ENCODE results near the gene NBPF12.
"Not testable (repeated sequence)": the region's sequence is repeated elsewhere in the genome, so short reads cannot be mapped to it uniquely, and the experiment has no call there.

The NBPF12 gene

GRCh38 chr1:146924106-146924505 is 14.0 kb upstream of the NBPF12 start:
- H3K79me2 ChIP-seq (ENCODE audit: insufficient read depth, low read length); H3K9me2 ChIP-seq (replicated peaks; ENCODE audit: insufficient read depth, low read length); H3F3A ChIP-seq (ENCODE audit: insufficient read depth); H3K36me3 ChIP-seq (ENCODE audit: low read length); H3K9ac ChIP-seq (ENCODE audit: low read length); H3K4me3 ChIP-seq (ENCODE audit: insufficient read depth, low read length, poor library complexity, severe bottlenecking); H3K9me3 ChIP-seq (ENCODE audit: insufficient read depth, low read length); H4K20me1 ChIP-seq (ENCODE audit: low read depth, low read length); H3K4me2 ChIP-seq (ENCODE audit: low read depth, low read length, poor library complexity, severe bottlenecking); H2AFZ ChIP-seq (ENCODE audit: low read depth, low read length, severe bottlenecking); H3K27ac ChIP-seq (ENCODE audit: low read depth, low read length); H3K27me3 ChIP-seq (ENCODE audit: low read length): not testable (repeated sequence)

GRCh38 chr1:146926413-146926812 is 11.7 kb upstream of the NBPF12 start:
- H3K27ac ChIP-seq (ENCODE audit: low read depth, low read length); H3K9ac ChIP-seq (ENCODE audit: low read length); H3K9me3 ChIP-seq (ENCODE audit: insufficient read depth, low read length); H3K27me3 ChIP-seq (ENCODE audit: low read length); H4K20me1 ChIP-seq (ENCODE audit: low read depth, low read length); H3K4me2 ChIP-seq (ENCODE audit: low read depth, low read length, poor library complexity, severe bottlenecking); H3F3A ChIP-seq (ENCODE audit: insufficient read depth); H3K36me3 ChIP-seq (ENCODE audit: low read length); H2AFZ ChIP-seq (ENCODE audit: low read depth, low read length, severe bottlenecking); H3K79me2 ChIP-seq (ENCODE audit: insufficient read depth, low read length); H3K9me2 ChIP-seq (replicated peaks; ENCODE audit: insufficient read depth, low read length); H3K4me3 ChIP-seq (ENCODE audit: insufficient read depth, low read length, poor library complexity, severe bottlenecking): not testable (repeated sequence)

DNA sequence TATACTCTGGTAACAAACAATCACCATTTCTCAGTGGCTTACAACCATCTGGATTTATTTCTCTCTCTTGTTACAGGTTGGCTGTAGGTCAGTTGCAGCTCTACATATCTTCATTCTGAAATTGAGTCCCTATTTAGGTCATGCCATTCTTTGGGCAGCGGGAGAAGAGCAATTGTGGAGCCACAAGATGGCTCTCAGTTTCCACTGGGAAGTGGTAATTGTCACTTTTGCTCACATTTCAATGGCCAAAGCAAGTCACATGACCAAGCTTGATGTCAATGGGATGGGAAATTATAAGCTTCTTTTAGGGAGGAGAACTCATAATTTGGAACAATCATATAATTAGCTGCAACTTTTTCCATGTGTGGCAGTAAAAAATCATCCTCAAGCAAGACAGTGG is 7.9 kb upstream of the NBPF12 start:
- H2AFZ ChIP-seq (ENCODE audit: low read depth, low read length, severe bottlenecking); H4K20me1 ChIP-seq (ENCODE audit: low read depth, low read length); H3K27ac ChIP-seq (ENCODE audit: low read depth, low read length); H3K9me3 ChIP-seq (ENCODE audit: insufficient read depth, low read length); H3K9ac ChIP-seq (ENCODE audit: low read length); H3K4me3 ChIP-seq (ENCODE audit: insufficient read depth, low read length, poor library complexity, severe bottlenecking); H3K36me3 ChIP-seq (ENCODE audit: low read length); H3K27me3 ChIP-seq (ENCODE audit: low read length); H3K79me2 ChIP-seq (ENCODE audit: insufficient read depth, low read length); H3F3A ChIP-seq (ENCODE audit: insufficient read depth); H3K9me2 ChIP-seq (replicated peaks; ENCODE audit: insufficient read depth, low read length); H3K4me2 ChIP-seq (ENCODE audit: low read depth, low read length, poor library complexity, severe bottlenecking): not testable (repeated sequence)

DNA sequence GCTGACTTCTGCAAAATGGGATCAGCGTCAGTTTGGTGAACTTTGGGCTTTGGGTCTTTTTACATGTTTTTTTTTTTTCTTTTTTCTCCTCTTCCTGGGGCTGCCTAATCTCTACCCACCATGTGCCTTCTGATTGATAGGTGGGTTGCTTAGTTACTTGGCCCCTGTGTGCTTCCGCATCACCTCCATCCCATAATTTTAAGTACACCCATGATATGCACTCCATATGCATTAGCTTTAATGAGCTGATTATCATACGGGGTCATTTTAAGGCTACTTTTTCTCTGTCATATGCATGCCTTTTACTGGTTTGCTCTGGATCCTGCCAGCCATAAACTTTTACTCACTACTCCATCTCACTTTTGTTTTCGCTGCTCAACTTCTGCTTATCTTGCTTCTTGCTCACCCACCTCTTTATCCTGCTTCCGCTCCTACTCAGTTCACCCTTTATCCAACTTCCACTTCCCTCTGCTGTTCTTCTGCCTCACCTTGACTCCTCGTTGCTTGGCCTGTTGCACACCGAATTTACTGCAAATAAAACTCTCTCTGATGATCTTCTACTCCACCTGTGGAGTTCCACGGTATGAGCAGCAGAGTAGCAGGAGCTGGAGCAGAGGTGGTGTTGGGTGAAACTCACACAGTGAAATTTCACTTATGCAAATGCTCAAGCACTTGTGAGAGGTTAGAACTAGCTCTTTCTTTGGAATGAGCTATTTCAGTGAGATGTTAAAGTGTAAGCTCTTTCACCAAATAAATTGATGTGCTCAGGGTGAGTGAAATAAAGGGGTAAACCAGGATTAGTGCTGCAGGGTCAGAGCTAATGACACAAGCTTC is 3.5 kb upstream of the NBPF12 start:
- not testable (repeated sequence) for H3K9me2 ChIP-seq (replicated peaks; ENCODE audit: insufficient read depth, low read length); H3K36me3 ChIP-seq (ENCODE audit: low read length); H3K4me2 ChIP-seq (ENCODE audit: low read depth, low read length, poor library complexity, severe bottlenecking); H3K9me3 ChIP-seq (ENCODE audit: insufficient read depth, low read length); H3K27me3 ChIP-seq (ENCODE audit: low read length); H3F3A ChIP-seq (ENCODE audit: insufficient read depth); H3K27ac ChIP-seq (ENCODE audit: low read depth, low read length); H3K79me2 ChIP-seq (ENCODE audit: insufficient read depth, low read length); H3K4me3 ChIP-seq (ENCODE audit: insufficient read depth, low read length, poor library complexity, severe bottlenecking); H4K20me1 ChIP-seq (ENCODE audit: low read depth, low read length); H3K9ac ChIP-seq (ENCODE audit: low read length); H2AFZ ChIP-seq (ENCODE audit: low read depth, low read length, severe bottlenecking)

- H3K9ac ChIP-seq (ENCODE audit: low read length); H3F3A ChIP-seq (ENCODE audit: insufficient read depth); H3K36me3 ChIP-seq (ENCODE audit: low read length); H3K27me3 ChIP-seq (ENCODE audit: low read length); H3K79me2 ChIP-seq (ENCODE audit: insufficient read depth, low read length); H3K4me3 ChIP-seq (ENCODE audit: insufficient read depth, low read length, poor library complexity, severe bottlenecking); H3K9me2 ChIP-seq (replicated peaks; ENCODE audit: insufficient read depth, low read length); H4K20me1 ChIP-seq (ENCODE audit: low read depth, low read length); H3K27ac ChIP-seq (ENCODE audit: low read depth, low read length); H3K9me3 ChIP-seq (ENCODE audit: insufficient read depth, low read length); H3K4me2 ChIP-seq (ENCODE audit: low read depth, low read length, poor library complexity, severe bottlenecking); H2AFZ ChIP-seq (ENCODE audit: low read depth, low read length, severe bottlenecking): not testable (repeated sequence)
Measured at GRCh38 chr1:146937462-146937861, 662 bp upstream of the NBPF12 start.

- not testable (repeated sequence) for H3K79me2 ChIP-seq (ENCODE audit: insufficient read depth, low read length); H3K9me2 ChIP-seq (replicated peaks; ENCODE audit: insufficient read depth, low read length); H3F3A ChIP-seq (ENCODE audit: insufficient read depth); H4K20me1 ChIP-seq (ENCODE audit: low read depth, low read length); H3K9me3 ChIP-seq (ENCODE audit: insufficient read depth, low read length); H3K36me3 ChIP-seq (ENCODE audit: low read length); H3K27me3 ChIP-seq (ENCODE audit: low read length); H3K27ac ChIP-seq (ENCODE audit: low read depth, low read length)
- H2AFZ ChIP-seq (ENCODE audit: low read depth, low read length, severe bottlenecking), result peak overlapping the region; percentile 45
- H3K9ac ChIP-seq (ENCODE audit: low read length), result peak overlapping the region; percentile 64
- peak overlapping the region; percentile 57 for H3K4me2 ChIP-seq (ENCODE audit: low read depth, low read length, poor library complexity, severe bottlenecking)
- peak overlapping the region; percentile 54 for H3K4me3 ChIP-seq (ENCODE audit: insufficient read depth, low read length, poor library complexity, severe bottlenecking)
Measured at GRCh38 chr1:146938927-146939786, 1.0 kb downstream of the NBPF12 start.

DNA sequence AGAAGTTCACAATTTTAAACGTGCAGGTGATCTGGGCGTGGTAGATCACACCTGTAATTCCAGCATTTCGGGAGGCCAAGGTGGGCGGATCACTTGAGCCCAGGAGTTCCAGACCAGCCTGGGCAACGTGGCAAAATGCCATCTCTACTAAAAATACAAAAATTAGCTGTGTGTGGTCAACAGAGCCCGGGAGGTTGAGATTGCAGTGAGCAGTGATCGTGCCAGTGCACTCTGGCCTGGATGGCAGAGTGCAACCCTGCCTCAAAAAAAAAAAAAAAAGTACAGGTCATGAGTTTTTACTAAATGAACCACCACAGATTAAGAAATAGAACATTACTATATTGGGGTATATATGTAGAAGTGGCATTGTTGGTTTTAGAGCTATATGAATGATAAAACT is 2.2 kb downstream of the NBPF12 start:
- H3K9me2 ChIP-seq (replicated peaks; ENCODE audit: insufficient read depth, low read length); H3F3A ChIP-seq (ENCODE audit: insufficient read depth); H4K20me1 ChIP-seq (ENCODE audit: low read depth, low read length); H3K27me3 ChIP-seq (ENCODE audit: low read length); H3K36me3 ChIP-seq (ENCODE audit: low read length); H3K79me2 ChIP-seq (ENCODE audit: insufficient read depth, low read length); H3K9me3 ChIP-seq (ENCODE audit: insufficient read depth, low read length); H2AFZ ChIP-seq (ENCODE audit: low read depth, low read length, severe bottlenecking); H3K4me3 ChIP-seq (ENCODE audit: insufficient read depth, low read length, poor library complexity, severe bottlenecking); H3K27ac ChIP-seq (ENCODE audit: low read depth, low read length); H3K9ac ChIP-seq (ENCODE audit: low read length): not testable (repeated sequence)
- peak overlapping the region; percentile 36 for H3K4me2 ChIP-seq (ENCODE audit: low read depth, low read length, poor library complexity, severe bottlenecking)

- H3K27ac ChIP-seq (ENCODE audit: low read depth, low read length); H4K20me1 ChIP-seq (ENCODE audit: low read depth, low read length); H3K4me3 ChIP-seq (ENCODE audit: insufficient read depth, low read length, poor library complexity, severe bottlenecking); H3K9ac ChIP-seq (ENCODE audit: low read length); H3K9me3 ChIP-seq (ENCODE audit: insufficient read depth, low read length); H2AFZ ChIP-seq (ENCODE audit: low read depth, low read length, severe bottlenecking); H3F3A ChIP-seq (ENCODE audit: insufficient read depth); H3K36me3 ChIP-seq (ENCODE audit: low read length); H3K27me3 ChIP-seq (ENCODE audit: low read length); H3K9me2 ChIP-seq (replicated peaks; ENCODE audit: insufficient read depth, low read length); H3K4me2 ChIP-seq (ENCODE audit: low read depth, low read length, poor library complexity, severe bottlenecking); H3K79me2 ChIP-seq (ENCODE audit: insufficient read depth, low read length): not testable (repeated sequence)
Measured at GRCh38 chr1:146943342-146943886, 5.3 kb downstream of the NBPF12 start.
